ENCODE results near the gene WWC1.

The WWC1 gene

GRCh38 chr5:168513861-168514428 is 222.5 kb downstream of the WWC1 start:
- Mint-ChIP-seq H3K4me1 (no peaks in the 10 kb centered on the region), H3K4me3 (no peak overlapping the region), H3K9me3 (peaks cover 43% of the 10 kb centered on the region), H3K27ac (no peak overlapping the region), H3K36me3 (ENCODE audit: low read depth) (peaks cover 94% of the 10 kb centered on the region), H3K27me3 (ENCODE audit: low read depth) (no peaks in the 10 kb centered on the region)
- TF ChIP-seq CTCF (IDR thresholded peaks at IDR 0.05; ENCODE audit: unreplicated experiment in 3 of 3) = no peak
